Fibroblast of the aortic adventitia (primary cell): Measurements from ENCODE around the gene THAP11. TPM values are rescaled to one million over a fixed set of nuclear protein-coding genes. Genes with fewer than 3 reads are reported as not detected.

ENCODE experiments used
- DNase-seq: peaks from one replicate; pipeline ENCODE4 v3.0.0-alpha.2; 2010; ENCODE audit warnings: low read depth
- H3K4me3 ChIP-seq: 2 replicates; pipeline ENCODE4 v1.5.1; 2011; ENCODE audit warnings: low read depth, mild to moderate bottlenecking, control low read depth, low read length, moderate library complexity
- total RNA-seq: library from RNA; depleted of rRNA; stranded (reverse); fragments of >200 nt; gene quantifications from 2 replicates; pipeline ENCODE4 v1.2.3, GENCODE V29; 2012; ENCODE audit warnings: low replicate concordance
- TF ChIP-seq, protein P1 (sequence below): IDR thresholded peaks from 2 replicates; pipeline ENCODE4 v1.5.1; 2011; ENCODE audit warnings: mild to moderate bottlenecking, low read length, control low read depth, inconsistent platforms; ENCODE audit not compliant: insufficient read depth

Gene THAP11
- total RNA-seq, 1 donor: 21.1 TPM

DNA sequence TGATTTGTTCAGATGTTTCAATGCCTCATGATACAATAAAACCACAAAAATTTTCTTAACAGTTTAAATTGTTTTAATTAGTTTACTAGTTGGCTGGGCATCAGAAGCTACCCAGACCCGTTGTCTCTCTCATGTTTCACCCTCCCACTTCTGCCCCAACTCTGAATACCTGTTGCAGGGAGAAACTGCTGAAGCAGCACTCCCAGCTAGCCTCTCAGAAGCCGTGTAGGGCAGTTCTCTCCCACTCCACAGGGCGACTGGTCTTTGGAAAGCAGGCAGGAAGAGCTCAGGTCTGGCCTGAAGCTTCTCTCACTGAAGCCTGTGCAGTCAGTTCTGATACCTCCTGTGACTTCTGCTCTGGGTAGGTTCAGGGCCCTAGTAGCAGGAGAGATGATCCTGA, 29.1 kb downstream of the THAP11 start:
- no peak for DNase-seq
- TF ChIP-seq, protein P1, sequence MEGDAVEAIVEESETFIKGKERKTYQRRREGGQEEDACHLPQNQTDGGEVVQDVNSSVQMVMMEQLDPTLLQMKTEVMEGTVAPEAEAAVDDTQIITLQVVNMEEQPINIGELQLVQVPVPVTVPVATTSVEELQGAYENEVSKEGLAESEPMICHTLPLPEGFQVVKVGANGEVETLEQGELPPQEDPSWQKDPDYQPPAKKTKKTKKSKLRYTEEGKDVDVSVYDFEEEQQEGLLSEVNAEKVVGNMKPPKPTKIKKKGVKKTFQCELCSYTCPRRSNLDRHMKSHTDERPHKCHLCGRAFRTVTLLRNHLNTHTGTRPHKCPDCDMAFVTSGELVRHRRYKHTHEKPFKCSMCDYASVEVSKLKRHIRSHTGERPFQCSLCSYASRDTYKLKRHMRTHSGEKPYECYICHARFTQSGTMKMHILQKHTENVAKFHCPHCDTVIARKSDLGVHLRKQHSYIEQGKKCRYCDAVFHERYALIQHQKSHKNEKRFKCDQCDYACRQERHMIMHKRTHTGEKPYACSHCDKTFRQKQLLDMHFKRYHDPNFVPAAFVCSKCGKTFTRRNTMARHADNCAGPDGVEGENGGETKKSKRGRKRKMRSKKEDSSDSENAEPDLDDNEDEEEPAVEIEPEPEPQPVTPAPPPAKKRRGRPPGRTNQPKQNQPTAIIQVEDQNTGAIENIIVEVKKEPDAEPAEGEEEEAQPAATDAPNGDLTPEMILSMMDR: no peak
- no peak overlapping the region for H3K4me3 ChIP-seq

DNA sequence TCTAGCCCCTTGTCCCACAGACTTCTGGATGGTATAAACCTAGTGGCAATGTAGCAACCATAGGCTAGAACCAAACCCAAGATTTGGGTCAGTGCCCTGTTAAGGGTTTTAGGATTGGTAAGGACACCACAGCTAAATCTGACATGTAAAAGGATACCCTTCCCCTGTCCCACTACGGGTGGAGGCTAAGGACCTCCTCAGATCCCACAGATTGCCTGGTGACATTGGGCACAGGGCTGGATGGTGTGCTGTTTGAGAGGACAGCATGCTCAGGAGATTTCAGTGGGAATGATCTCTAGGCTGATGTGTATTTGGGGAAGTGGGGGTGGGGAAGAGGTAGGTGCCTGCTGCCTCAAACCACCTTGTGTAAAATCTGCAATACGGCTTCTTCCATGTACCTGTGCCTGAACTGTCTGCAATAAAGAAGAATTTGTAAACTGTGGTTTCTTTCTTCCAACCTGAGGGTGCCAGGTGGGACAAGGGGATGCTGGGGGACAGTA, 30.1 kb downstream of the THAP11 start:
- H3K4me3 ChIP-seq: no peak overlapping the region
- DNase-seq: no peak
- TF ChIP-seq, protein P1: no peak

DNA sequence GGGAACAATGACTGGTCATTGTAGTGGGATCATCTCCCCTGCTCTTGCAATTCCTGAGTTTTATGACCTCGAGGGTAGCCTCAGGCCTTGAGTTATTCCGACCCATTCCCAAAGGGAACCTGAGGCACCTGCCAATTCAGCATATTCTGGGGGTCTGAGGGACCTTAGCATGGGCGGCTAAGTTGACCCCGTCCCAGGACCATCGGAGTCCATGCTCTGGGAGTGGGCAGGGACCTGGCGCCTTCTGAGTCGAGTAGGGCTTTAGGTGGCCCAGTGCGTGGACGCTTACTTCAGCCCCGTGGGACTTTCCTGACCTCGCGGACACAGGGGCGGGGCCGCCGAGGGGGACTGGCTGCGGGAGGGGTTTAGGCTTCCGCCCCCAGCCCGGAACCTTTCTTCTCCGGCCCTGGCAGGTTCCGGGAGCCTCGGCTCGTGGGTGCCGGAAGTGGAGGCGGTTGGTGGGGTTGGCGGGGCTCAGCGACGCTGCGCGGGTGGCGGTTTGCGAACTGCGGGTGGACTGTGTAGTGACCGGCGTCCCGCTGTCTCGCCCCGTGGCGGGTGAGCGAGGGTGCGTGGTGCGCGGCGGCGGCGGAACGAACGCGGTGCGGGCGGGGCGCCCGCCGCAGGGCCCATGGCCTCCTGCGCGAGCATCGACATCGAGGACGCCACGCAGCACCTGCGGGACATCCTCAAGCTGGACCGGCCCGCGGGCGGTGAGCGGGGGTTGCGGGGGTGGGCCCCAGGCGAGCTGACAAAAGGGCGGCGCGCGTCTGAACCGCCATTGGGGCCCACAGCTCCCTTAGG, 30.7 kb downstream of the THAP11 start, which contains the start of gene EDC4:
EDC4 (plus strand) TSS at position 422 of the 804 bp plus-strand sequence; CDS start at position 632, 210 bp downstream.
- TF ChIP-seq, protein P1: no peak
- H3K4me3 ChIP-seq: peak within 1 kb of the TSS; percentile 89
- peak; percentile 74 for DNase-seq

DNA sequence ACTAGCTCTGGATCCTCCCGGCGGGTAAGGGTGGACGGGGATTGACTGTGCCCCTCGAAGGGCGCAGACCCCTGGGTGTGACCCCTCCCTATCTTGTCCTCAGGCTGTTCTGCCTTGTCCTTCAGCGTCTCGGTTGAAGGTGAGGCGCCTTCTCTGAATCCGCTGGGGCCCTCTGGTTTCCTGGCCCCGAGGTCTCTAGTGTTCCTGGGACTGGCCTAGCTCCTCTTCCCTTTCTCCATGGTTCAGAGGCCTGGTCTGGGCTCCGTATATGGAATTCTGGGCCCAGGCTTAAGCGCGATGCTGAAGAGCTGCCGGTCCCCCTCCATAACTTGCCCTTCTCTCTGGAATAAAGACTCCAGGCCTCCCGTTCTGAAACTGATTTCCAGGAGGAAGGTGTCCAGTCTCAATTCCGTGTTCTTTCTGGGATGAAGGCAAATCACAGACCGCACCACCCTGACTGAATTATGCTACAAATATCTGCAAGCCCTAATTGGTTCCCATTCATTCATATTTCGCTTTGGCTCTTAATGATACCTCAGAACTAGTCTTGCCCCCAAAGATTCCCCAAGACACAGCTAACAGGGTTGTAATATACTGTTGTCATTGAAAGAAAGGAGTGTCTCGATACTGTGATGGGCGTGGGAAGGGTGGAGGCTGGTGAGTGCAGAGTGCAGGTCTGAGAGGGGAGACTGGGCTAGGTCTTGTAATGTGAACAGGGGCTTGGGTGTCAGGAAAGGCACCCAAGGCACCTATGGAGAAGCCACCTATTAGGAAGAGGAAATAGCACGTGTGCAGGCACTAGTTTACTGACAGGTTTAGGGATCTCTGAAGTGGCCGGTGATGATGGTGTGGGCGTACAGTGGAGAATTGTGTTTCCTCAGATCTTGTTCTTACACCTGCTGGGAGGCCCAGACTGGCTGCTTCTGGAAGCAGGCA, 31.6 kb downstream of the THAP11 start:
- peak; percentile 18 for DNase-seq
- TF ChIP-seq, protein P1: no peak
- H3K4me3 ChIP-seq: peak overlapping the region; percentile 89

DNA sequence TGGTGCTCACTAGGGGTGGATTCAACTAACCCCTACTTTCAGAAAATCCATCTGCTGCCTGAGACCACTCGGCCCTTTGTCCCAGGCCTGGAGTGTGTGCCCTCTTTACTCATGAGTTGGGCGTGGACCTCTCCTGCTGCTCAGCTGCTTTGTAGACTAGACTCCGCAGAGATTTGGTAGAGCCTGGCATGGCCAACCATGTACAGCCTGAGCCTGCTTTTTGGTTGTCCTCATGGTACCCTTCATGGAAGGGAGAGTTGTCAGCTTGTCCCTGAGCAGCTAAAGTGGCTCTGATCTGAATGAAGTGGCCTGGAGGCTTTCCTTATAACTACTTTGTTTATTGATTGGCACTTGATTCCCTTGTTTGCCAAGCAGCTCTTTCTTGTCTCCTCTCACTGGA, 32.3 kb downstream of the THAP11 start:
- peak overlapping the region; percentile 89 for H3K4me3 ChIP-seq
- no peak for DNase-seq
- TF ChIP-seq, protein P1: no peak

DNA sequence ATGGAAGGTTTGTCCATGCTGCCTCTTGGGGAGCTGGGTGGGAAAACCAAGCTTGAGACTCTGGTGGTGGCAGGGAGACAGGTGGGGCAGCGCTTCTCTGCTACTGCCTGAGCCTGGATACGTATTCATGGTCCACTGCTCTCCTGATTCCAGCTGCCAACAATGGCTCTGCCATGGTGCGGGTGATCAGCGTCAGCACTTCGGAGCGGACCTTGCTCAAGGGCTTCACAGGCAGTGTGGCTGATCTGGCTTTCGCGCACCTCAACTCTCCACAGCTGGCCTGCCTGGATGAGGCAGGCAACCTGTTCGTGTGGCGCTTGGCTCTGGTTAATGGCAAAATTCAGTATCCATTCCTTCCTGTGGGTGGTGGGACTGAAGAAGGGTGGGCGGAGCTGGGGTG, 34.9 kb downstream of the THAP11 start:
- H3K4me3 ChIP-seq: no peak overlapping the region
- no peak for DNase-seq
- TF ChIP-seq, protein P1: no peak
